T-helper 2 cell (primary cell): ENCODE results near the gene PROX2.
A peak's percentile ranks its signal among the peaks of the same experiment; 100 is the strongest.

Experiments
- DNase-seq, 5 experiments: peaks; one replicate each; pipeline versions ENCODE4 v3.0.0 to v3.0.0-alpha.2; 2012 to 2022
- total RNA-seq, 2 donors: gene quantifications; one replicate each; lab custom pipeline; 2026; lab: John Stamatoyannopoulos, UW

PROX2 gene, protein sequence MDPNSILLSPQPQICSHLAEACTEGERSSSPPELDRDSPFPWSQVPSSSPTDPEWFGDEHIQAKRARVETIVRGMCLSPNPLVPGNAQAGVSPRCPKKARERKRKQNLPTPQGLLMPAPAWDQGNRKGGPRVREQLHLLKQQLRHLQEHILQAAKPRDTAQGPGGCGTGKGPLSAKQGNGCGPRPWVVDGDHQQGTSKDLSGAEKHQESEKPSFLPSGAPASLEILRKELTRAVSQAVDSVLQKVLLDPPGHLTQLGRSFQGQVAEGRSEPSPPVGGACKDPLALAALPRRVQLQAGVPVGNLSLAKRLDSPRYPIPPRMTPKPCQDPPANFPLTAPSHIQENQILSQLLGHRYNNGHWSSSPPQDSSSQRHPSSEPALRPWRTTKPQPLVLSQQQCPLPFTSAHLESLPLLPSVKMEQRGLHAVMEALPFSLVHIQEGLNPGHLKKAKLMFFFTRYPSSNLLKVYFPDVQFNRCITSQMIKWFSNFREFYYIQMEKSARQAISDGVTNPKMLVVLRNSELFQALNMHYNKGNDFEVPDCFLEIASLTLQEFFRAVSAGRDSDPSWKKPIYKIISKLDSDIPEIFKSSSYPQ
- total RNA-seq = 0 reads per million in 2 donors

DNA sequence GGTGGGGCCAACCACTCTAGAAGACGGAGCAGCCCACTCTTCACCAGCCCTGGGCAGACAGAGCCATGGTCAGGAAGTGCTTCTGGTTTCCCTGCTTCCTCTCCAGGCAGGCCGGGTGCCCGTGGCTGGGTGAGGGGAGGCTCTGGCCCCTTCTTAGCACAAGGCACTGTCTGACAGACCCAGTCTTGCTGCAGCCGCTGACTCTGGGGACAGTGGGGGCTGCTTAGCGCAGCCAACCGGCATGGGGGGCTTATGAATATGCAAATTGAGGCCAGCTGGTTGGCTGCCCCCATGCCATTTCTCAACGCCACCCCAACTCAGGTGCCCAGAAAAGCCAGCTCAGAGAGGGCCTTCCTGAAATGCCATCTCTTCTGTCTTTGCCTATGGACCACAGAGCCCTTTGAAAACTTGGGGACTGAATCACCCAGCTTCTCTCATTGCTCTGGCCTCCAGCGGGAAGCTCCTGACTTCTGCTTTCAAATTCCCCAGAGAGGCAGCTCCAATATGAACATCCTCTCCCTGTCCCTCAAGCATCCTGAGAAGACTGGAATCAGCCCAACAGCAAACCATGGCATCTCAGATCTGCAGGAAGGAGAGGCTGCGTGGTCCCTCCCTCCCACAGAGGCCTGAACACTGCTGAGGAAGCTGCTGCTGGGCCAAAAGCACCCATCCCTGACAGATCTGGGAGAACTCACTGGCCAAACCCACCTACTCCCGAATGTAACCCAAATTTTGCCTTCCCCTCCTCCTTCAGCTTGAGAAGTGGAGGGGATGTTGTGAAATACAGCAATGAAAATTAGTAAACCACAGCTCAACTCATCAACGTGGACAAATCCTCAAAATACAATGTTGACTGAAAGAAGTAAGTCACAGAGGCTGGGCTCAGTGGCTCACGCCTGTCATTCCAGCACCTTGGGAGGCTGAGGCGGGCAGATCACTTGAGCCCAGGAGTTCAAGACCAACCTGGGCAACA lies at the start of gene PROX2:
PROX2 (minus strand) TSS at position 205 of the 973 bp plus-strand sequence. CDS start 12,311 bp downstream, outside the sequence.
- DNase-seq = peak in 3 of 5 experiments; percentile 8 to 21 (median 16)

DNA sequence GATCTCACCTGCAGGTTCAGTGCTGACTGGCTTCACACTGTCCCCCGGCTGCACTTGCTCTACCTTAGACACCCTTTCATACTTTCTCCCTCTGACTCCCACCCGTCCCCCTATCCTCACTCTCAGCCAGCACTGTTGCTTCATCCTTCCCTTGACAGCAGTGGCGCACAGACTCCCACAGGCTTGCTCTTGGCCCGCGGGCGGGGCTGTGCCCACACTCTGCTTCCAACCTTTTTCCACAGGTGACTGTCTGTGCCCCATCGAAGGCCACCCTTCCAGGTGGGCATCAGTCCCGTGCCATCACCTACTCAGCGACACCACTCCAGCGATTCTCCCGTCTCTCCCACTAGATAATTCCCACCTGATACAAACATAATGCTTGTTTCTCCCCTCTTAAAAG lies 48.1 kb upstream of the PROX2 start:
- no peak for DNase-seq

DNA sequence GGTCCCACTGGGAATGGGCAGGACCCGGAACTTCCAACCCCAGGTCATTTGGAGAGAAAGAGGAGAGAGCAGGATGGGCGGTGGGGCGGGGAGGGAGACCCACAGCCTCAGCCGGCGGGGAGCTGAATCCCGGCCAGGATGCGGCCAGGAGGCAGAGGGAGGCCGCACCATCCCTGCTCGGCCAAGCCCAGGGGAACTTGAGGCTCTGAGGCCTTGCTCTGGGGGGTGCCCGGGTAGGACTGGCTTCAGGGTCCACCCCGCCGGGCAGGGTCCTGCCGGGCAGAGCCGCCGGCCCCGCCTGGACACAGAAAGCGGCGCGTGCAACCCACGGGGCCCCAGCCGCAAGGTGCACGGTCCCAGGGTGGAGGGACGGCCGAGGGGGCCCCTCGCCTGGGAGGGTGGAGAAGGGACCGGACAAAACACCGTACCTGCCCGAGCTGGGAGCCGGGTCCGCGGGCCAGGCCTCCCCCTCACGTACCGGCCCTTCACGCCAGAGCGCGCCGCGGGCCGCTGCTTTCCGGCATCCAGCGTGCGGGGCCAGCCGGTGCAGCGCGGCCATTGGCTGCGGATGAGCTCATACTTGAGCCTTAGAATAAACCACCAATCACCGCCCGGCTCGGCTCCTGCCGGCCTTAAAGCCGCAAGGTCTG lies 46.9 kb upstream of the PROX2 start, which contains the start of gene RPS6KL1:
RPS6KL1 (minus strand) TSS at position 509 of the 650 bp plus-strand sequence. CDS start 1,719 bp downstream, outside the sequence.
- DNase-seq = peak; percentile 26 to 77 (median 60)

DNA sequence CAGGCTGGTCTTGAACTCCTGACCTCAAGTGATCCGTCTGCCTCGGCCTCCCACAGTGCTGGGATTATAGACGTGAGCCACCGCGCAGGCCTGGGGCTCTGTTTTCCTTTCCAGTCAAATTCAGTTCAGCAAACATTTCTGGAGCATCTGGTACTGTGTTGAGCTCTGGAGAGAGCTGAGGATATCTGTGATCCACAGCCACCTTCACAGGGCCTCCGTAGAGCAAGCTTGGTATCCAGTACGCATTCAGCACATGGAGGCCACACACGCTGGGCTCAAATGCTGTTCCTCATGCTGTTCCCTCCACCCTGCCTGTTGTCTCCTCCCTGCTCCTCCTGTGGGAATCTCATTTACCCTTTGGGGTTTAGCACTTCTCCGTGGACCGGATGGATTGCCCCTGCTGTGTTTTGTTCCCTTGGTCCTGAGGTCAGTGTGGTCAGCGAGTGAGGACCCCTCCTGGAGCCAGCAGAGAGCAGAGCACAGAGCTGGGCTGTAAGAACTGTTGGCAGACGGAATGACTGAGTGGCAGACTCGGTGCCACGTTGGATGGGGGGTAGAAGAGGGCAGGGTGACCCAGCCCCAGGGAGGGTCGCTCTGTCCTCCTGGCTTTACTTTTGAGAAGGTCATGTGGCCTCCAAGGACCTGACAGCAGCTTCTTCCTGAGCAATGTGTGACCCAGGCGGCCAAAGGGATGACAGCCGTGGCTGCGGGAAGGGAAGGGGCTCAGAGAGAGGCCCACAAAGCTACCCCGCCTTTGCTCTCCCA lies 46.2 kb upstream of the PROX2 start:
- no peak for DNase-seq

DNA sequence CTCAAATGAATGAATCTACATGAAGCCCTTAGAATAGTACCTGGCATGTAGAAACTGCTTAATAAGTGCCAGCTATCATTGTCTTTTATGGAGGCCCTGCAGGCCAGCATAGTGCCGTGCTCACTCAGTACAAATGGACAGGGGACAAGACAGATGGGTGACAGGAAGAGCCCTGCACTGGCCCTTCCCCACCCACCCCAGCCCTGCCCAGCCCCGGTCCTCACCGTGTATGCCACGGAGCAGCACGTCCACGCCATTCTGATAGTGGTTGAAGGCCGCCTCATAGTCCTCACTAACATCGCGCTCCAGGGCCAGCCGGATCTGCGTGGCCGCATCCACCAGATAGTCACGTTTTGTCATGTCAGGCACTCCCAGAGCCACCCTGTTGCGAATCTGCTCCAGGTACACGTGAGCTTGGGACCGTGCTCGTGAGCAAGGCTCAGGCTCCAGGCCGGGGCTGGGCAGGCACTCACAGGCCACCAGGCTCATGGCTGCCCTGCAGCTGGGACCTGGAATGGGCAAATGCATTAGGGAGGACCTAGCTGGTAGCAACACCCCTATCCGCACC lies 45.2 kb upstream of the PROX2 start:
- no peak for DNase-seq

DNA sequence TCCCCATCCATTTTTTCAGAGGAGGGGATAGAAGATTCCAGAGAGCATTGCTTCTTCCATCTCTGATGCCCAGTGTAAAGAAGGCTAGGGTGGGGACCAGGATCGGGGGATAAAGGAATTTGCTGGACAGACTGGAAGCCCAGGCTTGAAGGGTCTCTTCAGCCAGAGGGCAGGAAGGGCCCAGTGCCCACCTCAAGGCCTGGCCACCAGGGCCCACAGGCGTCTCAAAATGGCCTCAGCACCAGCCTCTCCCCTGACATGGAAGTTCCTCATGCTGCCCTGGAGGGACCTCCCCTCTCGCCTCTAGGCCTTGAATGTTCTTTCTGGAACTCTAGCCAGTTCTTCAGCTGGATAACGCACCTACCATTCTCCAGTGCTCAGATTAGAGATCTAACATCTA lies 44.3 kb upstream of the PROX2 start:
- DNase-seq = no peak

DNA sequence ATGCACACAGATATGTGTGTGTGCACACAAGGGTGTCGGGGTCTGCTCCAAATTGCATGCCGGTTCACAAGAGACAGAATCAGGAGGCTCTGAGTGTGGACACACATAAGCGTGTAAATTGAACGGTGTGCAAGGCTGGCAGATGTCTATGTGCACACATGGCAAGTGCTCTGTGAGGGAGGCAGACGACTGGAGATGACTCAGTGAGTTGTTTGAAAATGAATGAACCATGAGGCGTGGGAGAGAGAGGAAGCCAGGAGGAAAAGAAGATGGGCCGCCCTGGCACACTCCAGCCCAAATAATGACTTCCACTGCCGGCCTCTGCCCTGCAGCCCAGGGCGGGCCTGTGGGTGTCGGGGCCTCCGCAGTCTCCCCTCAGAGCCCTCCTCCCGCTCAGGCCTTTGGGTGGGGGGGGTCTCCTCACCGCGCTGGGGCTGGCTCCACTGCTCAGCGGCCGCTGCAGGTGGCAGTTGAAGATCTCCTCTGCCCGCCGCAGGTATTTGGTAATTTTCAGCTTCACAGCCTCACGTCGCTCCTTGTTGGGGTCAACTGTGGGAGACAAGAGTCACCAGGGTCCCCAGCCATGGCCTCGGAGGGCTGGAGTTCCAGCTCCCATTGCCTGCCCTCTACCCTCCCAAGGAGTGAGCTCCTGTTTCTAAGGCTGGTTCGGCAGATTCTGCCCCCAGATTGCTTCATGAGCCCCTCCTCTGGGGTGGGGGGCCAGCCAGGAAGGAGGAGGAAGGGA lies 43.6 kb upstream of the PROX2 start:
- no peak for DNase-seq

DNA sequence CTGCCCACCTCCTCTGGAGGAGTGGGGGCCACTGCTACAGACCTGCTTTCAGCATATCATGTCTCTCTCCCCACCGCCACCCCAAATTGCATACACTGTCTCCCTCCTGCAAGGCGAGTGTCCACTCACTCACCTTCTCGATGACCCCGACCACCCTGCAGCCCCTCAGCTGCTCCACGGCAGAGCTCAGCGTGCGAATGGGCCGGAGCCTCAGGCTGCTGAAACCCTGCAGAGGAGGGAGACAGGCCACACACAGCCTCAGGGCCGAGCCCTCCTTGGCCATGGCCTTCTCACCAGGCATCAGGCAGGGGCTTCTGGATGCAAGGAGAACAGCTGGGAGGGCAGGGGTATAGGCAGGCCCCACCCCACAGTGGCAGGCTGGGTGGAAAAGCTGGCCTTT lies 42.4 kb upstream of the PROX2 start:
- DNase-seq = no peak

DNA sequence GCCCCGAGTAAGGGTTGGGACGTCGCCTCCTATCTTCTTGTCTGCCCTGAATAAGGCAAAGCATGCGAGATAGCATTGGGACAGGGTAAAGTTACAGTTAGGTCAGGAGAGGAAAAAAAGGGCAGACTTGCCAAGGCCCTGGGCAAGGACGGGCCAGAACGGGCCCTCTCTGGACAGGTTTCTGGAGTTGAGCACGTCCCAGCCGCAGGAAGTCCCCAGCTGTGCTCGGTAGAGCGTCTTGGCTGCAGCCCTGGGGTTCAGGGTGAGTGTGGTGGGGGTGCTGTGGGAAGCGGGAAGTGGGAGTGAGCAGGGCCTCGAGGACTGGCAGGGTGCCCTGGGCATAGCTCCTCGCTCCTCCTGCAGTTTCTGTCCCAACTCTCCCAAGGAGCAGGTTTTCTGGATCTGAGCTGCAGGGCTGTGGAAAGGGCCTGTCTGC lies 41.7 kb upstream of the PROX2 start:
- no peak for DNase-seq

DNA sequence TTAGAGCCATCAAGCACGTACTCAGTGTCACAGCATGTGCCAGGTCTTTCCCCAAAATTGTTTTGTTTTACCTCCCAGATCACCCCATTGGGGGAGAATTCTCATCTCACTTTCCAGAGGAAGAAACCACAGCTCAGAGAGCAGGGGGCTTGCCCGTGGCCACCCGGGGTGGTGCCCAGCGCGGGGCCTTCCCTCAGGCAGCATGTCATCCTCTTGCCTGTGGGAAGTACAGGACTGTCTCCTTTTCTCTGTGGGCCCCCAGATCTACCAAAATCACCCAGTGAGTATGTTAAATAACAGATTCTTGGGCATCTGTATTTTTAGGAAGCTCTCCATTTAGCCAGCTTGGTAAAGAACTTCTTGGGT lies 41.2 kb upstream of the PROX2 start:
- DNase-seq = no peak

DNA sequence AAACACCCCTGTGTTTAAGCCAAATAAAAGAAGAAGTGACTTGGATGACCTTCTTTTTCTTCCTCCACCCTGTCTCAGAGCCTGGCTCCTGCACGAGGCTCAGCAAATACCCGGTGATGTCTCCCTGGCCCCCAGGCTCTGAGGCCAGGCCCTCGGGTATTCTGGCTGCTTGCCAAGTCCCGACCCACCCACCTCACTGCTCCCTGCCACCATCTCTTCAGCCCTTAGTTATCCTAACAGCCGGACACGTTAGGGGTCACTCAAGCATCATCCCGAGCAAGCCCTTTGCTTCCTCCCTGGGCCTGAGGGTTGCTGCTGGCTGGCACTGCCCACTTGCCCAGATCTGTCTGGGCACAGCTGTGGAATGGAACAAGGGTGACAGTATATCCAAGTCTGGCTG lies 39.9 kb upstream of the PROX2 start:
- DNase-seq = no peak

DNA sequence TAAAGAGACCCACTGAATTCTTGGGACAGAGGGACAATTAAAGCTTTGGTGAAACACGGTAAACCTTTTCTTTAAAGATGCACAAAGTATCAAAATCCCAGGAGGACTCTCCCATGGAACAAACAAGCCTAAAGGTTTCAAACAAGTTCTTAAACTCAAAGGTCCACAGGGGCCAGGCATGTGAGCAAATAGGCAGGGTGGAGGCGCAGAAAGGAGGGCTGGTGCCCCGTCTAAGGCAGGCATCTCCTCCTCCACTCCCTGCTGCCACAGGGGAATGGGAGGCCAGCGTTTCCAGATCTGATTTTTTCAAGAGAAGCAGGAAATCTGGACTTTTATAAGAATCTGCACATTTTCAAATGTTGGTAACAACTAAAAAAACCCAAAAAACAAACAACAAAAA lies 39.5 kb upstream of the PROX2 start:
- DNase-seq = no peak

DNA sequence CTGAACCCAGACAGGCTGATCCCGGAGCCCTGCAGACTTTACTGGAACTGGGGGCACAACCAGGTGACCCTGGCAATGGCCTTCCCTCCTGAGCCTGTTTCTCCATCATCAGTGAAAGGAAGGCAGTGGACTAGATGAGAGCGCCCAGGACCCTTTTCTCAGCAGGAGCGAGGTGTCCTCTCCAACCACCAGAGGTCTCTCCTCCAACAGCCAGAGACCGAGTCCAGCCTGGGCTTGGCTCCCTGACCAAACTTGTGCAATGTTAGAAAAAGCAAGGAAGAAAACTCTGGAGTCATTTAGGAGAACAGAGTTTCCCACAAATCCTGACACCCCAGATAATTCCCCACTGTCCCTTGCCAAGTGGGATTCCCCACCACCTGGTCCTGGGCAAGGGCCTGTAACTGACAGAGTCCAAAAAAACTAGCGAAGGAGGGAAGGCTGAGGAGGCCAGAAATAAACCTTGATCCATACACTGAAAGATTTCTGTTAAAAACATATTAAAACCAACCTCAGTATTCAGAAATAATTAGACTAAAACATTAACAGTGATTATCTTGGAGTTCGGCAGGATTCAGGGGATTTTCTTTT lies 38.1 kb upstream of the PROX2 start:
- no peak for DNase-seq

DNA sequence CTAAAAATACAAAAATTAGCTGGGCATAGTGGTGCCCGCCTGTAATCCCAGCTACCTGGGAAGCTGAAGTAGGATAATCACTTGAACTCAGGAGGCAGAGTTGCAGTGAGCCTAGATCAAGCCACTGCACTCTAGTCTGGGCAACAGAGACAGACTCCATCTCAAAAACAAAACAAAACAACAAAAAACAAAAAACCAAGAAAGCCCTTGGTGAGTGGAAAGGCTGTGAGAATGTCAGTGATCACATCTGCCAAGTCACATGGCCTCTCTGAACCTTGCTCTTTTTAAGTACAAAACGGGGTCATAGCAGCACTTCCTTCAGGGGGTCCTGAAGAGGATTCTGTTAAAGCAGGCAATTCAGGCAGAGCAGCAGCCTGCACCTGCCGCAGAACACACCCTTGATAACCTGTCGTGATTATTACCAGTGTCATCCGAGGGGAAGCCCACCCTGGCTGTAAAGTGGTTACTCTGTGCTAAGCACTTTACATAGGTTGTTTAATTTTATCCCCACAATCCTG lies 37.5 kb upstream of the PROX2 start:
- DNase-seq = no peak

DNA sequence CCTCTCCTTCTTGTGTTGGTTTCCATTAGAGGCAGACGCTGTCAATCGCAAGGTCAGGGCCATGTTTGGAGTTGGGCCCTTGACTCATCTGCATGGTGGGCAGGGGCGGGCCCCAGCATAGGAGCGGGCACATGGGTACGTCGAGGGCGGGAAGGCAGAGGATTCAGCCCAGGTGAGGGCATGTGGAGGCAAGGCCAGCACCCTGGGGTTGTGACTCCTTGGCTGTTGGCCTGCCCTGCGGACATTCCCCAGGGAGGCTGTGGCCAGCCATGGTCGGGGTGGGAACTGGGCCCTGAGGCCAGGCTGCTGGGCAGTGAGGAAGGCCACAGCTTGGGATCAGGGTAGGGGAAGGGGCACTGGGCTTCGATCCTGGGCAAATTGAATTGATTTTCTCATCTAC lies 36.9 kb upstream of the PROX2 start:
- DNase-seq = no peak

DNA sequence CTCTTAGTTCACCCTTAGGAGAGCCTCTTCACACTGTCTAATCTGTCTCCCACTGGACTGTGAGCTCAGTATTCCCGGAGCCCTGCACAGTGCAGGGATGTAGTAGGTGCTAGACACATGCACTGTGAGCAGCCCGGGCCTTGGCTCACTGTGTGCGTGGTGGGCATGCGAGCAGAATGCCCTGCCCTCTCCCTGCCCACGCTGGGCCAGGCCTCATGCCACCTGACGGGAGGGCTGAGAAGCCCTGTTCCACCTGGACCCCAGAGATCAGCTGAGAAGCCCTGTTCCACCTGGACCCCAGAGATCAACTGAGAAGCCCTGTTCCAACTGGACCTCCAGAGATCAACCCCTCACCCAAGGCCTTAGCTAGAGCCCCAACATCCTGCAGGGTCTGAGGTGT lies 36.2 kb upstream of the PROX2 start:
- DNase-seq = no peak

DNA sequence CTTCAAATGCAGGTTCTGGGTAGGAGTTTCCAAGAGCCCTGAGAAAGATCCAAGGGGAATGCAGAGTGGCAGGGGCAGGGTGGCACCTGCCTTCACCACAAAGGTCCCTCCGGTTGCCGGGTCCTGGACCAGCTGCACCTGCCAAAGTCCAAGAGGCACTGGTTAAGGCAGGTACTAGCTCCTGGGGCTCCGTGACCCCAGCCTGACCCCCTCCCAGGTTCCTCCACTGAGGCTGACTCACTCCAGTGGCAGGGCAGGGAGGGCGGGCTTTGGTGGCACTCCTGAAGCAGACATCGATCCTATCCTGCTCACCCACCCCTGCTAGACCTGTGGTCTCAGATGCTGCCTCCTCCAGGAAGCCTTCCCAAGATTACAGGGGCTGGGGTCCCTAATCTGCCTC lies 35.8 kb upstream of the PROX2 start:
- DNase-seq = no peak

DNA sequence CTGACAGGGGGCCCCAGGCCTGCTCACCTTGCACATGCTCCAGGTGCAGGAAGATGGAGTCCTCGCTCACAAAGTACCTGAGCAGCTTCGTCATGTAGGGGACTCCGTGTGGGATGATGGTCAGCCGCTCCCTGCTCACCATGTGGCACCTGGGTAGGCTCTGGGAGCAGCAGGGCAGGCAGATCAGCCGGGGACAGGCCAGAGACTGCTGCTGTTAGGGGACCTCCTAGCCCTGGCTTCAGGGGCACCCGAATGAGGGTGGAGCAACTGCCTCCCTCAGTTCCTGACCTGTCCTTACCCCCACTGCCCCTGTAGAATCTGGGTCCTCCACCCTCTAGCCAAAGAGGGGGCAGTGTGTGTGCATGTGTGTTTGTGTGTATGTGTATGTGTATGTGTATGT lies 35.3 kb upstream of the PROX2 start:
- DNase-seq = no peak

DNA sequence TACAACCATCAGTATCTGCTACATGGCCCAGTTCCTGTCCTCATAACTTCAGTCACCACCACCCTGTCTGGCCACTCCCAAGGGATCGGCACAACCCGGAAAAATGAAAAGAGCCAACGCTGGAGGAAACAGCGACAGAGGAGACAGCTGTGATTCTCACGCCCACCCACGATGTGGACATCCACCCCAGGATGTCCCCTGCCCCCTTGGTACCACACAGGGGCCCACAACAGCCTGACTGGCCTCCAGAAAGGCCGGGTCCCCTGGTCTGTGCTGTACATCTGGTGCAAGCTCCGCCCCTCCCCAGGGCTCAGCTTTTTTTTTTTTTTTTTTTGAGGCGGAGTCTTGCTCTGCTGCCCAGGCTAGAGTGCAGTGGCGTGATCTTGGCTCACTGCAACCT lies 34.6 kb upstream of the PROX2 start:
- DNase-seq = no peak

DNA sequence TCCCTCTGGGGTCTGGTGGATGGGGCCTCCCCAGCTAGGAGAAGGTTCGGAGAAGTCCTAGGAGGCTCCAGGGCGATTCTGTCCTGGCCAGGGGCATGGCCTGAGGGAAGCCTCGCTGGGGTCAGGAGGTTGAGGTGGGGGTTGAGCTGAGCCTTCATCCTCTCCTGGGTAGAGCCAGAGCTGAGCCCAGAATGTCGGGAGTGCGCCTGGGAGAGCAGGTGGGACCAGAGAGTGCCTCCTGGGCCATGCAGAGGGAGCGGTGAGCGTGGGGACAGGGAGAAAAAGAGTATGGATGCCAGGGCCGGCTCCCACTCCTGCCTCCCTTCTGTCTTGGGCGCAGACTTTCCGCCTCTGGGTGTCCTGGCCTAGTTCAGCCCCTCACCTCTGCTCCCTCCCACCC lies 34.0 kb upstream of the PROX2 start:
- DNase-seq = no peak
